HG02588 (cell line): ENCODE data around the gene PCAT7.
"Not testable (repeated sequence)": the region's sequence is repeated elsewhere in the genome, so short reads cannot be mapped to it uniquely, and the experiment has no call there.

ENCODE experiments used
- ATAC-seq: cut with Tn5 transposase; IDR thresholded peaks from one replicate; pipeline ENCODE4 v1.9.1; 2021; ENCODE audit warnings: mild to moderate bottlenecking, moderate library complexity; ENCODE audit not compliant: unreplicated experiment

PCAT7 gene

GRCh38 chr9:94554439-94555331 is at the start of gene PCAT7:
PCAT7 (plus strand) TSS chr9:94555083.
- ATAC-seq: no peak

GRCh38 chr9:94506370-94506769 is 48.5 kb upstream of the PCAT7 start:
- not testable (repeated sequence) for ATAC-seq

DNA sequence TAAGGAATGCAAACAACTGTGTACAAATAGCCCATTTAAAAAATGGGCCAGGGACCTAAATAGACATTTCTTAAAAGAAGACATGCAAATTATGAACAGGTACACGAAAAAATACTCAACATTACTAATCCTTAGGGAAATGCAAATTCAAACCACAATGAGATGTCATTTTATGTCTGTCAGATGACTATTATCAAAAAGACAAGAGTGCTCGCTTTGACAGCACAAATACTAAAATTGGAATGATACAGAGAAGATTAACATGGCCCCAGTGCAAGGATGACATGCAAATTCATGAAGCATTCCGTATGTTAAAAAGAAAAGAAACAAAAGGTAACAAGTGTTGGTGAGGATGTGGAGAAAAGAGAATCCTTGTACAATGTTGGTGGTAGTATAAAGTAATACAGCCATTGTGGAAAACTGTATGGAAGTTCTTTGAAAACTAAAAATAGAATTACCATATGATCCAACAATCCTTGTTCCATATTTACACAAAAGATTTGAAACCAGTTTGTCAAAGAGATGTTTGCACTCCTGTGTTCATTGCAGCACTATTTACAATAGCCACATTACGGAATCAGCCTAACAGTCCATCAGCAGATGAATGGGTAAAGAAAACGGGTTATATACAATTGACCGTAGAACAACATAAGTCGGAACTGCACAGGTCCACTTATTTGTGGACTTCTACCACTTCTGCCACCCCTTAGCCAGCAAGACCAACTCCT is 47.2 kb upstream of the PCAT7 start:
- ATAC-seq: no peak

- ATAC-seq: no peak
These were observed 43.5 kb upstream of the PCAT7 start for GRCh38 chr9:94511134-94511954.

DNA sequence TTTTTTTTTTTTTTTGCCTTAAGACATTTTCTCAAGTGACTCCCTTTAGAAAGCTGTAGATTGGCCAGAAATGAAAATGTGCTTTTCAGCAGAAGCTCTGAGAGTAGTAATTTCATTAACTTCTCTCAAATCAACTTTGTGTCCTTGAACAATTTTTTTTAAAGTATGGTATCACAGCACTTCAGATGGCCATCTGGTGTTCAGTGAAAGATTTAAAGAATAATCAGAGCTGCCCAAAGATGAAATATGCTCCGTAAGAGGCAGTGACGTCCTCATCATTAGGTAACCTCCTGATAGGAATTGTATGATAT is 43.0 kb upstream of the PCAT7 start:
- no peak for ATAC-seq

GRCh38 chr9:94514722-94515121 is 40.2 kb upstream of the PCAT7 start:
- ATAC-seq: no peak

DNA sequence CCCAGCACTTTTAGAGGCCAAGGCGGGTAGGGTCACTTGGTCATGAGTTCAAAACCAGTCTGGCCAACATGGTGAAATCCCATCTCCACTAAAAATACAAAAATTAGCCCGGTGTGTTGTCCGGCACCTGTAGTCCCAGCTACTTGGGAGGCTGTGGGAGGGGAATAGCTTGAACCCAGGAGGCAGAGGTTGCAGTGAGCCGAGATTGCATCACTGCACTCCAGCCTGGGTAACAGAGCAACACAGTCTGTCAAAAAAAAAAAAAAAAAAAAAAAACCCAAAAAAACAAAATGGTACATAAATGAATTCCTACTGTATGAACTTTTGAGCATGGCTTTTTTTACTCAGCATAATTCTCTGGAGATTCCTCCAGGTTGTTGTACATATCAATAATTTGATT is 37.6 kb upstream of the PCAT7 start:
- ATAC-seq: no peak

DNA sequence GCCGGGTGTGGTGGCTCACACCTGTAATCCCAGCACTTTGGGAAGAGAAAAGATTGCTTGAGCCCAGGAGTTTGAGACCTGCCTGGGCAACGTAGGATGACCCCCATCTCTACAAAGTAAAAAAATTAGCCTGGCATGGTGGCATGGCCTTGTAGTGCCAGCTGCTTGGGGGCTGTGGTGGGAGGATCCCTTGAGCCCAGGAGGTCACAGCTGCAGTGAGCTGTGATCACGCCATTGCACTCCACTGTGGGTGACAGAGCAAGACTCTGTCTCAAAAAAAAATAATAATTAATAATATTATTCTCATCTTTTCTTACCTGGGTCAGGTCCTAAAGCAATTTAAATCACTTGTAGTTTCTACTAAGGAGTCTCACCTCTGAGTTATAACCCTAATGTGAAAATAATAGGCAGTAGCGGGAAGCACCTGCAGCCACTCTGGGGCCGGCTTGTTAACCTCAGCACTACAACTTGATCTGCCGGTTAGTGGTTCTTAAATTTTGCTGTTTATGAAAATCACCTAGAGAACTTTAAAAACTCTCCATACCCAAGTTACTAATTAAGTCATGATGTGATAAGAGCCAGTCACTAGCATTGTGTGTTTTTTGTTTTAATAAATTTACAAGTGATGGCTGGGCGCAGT is 29.4 kb upstream of the PCAT7 start:
- ATAC-seq: no peak

DNA sequence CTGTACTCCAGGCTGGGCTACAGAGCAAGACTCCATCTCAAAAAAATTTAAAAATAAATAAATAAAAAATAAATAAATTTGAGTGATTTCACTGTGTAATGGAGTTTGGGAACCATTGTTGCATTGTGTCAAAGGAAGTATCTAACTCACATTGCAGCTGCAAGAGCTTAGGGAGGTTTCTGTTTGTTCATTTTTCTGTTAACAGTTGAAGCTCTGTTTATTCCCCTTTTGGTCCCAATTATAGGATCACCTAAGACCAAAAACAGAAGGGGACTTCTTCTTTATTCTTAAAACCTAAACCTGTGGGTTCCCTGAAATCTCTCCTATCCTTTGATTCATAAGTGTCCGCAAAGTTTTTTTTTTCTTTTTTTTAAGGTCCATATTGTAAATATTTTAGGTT is 28.6 kb upstream of the PCAT7 start:
- no peak for ATAC-seq

DNA sequence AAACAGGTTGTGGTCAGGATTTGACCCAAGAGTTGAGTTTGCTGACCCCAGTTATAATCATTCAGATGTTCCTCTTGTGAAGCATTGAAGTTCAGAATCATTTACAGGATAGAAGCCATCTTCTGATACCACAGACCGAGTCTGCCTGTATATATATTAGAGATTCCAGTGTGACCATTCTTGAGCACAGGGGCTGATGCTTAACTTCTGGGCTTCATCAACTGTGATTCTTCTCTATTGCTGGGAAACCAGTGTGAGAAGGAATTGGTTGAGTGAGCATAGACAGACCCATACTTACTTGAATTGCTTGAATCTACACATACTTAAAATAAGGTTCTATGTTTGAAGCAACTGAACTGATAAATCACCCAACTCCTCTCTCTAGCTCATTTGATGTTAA is 27.9 kb upstream of the PCAT7 start:
- ATAC-seq: no peak

DNA sequence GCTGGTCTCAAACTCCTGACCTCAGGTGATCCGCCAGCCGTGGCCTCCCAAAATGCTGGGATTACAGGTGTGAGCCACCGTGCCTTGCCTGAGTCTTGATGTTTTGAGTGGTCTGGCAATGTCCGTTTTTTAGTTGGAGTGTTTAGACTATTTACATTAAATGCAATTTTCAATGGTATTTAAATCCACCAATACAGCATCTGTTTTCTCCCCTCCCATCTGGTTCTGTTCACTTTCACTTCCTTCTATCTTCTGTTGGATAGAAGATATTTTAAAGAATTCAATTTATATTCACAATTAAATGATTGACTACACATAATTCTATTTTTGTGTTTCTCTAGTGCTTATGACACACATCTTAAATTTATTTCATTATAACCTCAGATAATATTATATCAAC is 26.0 kb upstream of the PCAT7 start:
- ATAC-seq: no peak

DNA sequence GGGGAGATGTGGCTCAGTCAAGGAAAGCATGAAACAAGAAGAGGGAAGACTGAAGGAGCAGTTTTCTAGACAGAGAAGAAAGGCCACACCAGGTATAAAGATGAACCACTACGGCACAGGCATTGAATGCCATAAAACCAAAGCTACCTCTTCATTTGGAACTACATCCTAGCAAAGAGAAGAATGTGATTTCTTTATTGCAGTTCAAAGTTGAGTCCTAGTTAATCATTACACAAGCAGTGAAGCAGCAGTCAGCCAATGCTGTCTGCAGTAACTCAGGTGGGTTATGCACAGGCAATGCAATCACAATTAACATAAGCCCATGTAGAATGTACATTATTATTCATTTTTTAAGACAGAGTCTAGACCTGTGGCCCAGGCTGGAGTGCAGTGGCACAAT is 21.7 kb upstream of the PCAT7 start:
- ATAC-seq: no peak

GRCh38 chr9:94533601-94534000 is 21.3 kb upstream of the PCAT7 start:
- ATAC-seq: no peak

DNA sequence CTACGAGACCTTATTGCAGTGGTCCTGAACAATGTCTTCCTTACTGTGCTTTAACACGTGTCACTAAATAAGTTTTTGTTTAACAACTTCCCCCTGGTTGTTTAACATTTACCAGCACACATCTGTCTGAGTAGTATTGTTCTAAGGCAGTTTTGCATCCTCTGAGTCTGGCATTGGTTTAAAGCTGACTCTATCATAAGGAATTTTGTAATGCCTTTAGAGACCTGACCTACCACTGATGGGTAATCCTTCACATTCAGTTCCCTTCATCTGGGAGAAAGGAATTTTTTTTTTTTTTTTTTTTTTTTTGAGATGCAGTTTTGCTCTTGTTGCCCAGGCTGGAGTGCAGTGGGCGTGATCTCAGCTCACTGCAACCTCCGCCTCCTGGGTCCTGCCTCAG is 20.0 kb upstream of the PCAT7 start:
- no peak for ATAC-seq

- ATAC-seq: no peak
These were observed 16.0 kb upstream of the PCAT7 start for GRCh38 chr9:94538908-94539307.

GRCh38 chr9:94544335-94544734 is 10.5 kb upstream of the PCAT7 start:
- not testable (repeated sequence) for ATAC-seq

DNA sequence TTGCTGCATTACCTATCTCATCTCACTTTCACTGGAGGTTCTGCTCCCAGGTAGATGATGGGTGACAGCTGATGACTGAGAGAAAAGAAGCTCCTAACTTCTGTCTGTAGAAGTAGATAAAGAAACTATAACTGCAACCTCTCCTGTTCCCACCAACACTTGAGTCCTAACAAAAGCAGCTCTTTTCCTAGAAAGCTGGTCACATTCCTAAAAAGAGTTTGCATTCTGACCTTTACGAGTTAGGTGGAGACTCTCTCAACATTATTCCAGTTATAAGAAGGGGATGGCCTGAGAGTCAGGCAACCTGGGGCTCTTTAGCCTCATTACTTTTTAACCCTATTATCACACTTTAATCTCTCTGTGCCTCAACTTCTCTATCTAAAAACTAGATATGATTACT is 8.9 kb upstream of the PCAT7 start:
- no peak for ATAC-seq

DNA sequence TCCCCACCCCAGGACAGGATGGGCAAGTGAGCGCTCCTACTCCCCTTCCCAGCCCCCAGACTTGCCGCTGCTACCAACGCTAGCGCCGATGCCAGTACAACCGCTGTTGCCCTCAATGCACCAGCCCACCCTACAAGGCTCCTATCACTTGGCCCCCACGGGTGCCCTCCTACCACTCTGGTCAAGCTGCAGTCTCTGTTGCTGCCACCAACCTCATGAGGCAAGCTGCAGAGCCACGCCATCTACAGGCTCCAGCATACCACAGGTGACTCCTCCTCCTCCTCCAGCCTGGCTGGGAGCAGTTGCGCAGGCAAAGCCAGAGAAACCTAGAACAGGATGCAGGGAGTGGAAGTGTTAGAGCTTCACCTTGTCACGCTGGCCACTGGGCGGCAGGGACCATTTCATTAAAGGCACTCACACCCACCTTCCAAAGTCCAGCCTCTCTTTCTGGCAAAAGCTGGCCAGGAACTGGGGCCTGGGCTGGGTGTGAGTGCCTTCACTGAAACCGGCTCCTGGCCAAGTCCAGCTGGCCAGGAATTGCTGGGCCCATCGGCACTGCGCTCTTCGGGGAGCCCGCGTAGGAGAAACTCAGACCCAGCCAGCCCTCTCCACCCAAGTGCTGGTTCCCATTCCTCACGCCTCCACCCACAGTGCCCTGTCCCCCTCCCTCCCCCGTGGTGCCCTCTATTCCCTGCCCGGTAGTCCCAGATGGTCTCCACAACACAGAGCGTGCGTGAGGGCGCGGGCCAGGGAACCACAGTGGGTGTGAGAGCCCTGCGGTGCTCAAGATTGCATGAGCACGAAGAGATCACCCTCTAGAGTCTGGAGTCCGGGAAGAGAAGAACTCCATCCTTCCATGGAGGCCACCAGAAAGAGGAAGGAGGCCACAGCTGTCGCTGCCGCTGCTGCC is 1.6 kb upstream of the PCAT7 start:
- no peak for ATAC-seq

DNA sequence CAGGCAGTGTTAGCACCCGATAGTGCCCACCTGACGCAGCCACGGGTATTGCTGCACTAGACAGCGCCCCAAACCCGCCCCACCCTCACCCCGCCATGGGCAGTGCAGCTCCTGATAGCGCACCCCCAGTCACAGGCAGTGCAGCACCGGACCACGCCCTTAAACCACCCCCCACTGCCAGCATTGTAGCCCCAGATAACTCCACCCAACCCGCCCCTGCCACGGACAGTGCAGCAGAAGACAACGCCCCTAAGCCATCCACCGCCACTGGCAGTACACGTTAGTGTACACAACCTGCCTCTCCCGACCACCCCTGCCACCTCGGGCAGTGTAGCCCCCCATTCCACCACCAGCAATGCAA is 825 bp upstream of the PCAT7 start:
- no peak for ATAC-seq

- no peak for ATAC-seq
These were observed 2.5 kb downstream of the PCAT7 start for GRCh38 chr9:94557376-94557775.
